GM18508 (cell line): Measurements from ENCODE around the gene TRIM36.

ENCODE experiments used
- ATAC-seq: cut with Tn5 transposase; IDR thresholded peaks from one replicate; pipeline ENCODE4 v1.9.1; 2021; ENCODE audit warnings: moderate number of reproducible peaks; ENCODE audit not compliant: insufficient read depth, unreplicated experiment

Gene TRIM36

DNA sequence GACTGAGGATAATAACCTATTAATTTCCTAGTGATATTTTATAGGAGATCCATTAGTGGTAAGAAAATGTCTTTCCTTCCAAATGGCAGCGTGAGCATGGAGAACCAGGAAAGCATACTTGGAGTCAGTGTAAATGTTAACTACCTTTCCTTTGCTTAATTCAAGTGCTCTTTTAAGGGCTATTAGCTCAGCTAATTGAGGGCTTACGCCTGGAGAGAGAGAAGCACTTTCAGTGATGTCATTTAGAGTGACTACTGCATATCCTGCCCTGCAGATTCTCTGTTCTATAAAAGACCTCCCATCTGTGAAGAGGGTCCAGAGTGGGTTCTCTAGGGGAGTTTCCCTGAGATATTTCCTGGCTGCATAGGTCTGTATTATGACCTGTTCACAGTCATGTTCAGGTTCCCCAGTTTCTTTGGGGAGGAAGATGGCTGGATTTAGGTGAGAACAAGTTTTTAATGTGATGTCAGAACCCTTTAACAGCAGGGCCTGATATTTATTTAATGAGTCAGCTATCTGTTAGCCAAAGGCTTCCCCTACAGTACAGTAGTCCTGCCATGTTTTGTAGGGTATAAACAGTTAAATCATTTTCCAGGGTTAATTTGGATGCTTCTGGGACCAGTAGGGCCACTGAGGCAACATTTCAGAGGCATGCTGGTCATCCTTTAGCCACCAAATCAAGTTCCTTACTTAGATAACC, 89.6 kb downstream of the TRIM36 start:
- ATAC-seq = no peak
